ENCODE measurements around the gene EEFSEC.

GRCh38 chr3:128307781-128308469 lies 154.6 kb downstream of the EEFSEC start:
- no peak for TF ChIP-seq CTCF (optimal IDR thresholded peaks at IDR 0.05 in 1 of 3, IDR thresholded peaks at IDR 0.05 in 1 of 3, conservative IDR thresholded peaks at IDR 0.05 in 1 of 3; ENCODE audit: extremely low read depth in 1 of 3, insufficient read depth in 2 of 3, low read length in 3 of 3)
- TF ChIP-seq EZH2 (IDR thresholded peaks at IDR 0.05; ENCODE audit: low read length), result no peak
